Fibroblast of the aortic adventitia (primary cell): Measurements from ENCODE around the gene MOV10L1. TPM values are rescaled to one million over a fixed set of nuclear protein-coding genes. Genes with fewer than 3 reads are reported as not detected.

Experiments
- DNase-seq: peaks from one replicate; pipeline ENCODE4 v3.0.0-alpha.2; 2010; ENCODE audit warnings: low read depth
- H3K4me3 ChIP-seq: 2 replicates; pipeline ENCODE4 v1.5.1; 2011; ENCODE audit warnings: low read depth, mild to moderate bottlenecking, control low read depth, low read length, moderate library complexity
- CTCF ChIP-seq: IDR thresholded peaks from 2 replicates; pipeline ENCODE4 v1.5.1; 2011; ENCODE audit warnings: mild to moderate bottlenecking, low read length, control low read depth, inconsistent platforms; ENCODE audit not compliant: insufficient read depth
- total RNA-seq: library from RNA; depleted of rRNA; stranded (reverse); fragments of >200 nt; gene quantifications from 2 replicates; pipeline ENCODE4 v1.2.3, GENCODE V29; 2012; ENCODE audit warnings: low replicate concordance

MOV10L1 gene
- total RNA-seq, 1 donor, result 5.1 TPM

- no peak overlapping the region for H3K4me3 ChIP-seq
- no peak for TF ChIP-seq CTCF
- no peak for DNase-seq
Measured at GRCh38 chr22:50174382-50175190, 84.8 kb downstream of the MOV10L1 start.

GRCh38 chr22:50175191-50175461, 85.3 kb downstream of the MOV10L1 start:
- no peak for TF ChIP-seq CTCF
- DNase-seq, result no peak
- H3K4me3 ChIP-seq, result no peak overlapping the region

- TF ChIP-seq CTCF, result no peak
- no peak for DNase-seq
- H3K4me3 ChIP-seq, result no peak overlapping the region
Measured at GRCh38 chr22:50175921-50176849, 86.4 kb downstream of the MOV10L1 start.

GRCh38 chr22:50176850-50177536, 87.2 kb downstream of the MOV10L1 start:
- no peak overlapping the region for H3K4me3 ChIP-seq
- DNase-seq, result no peak
- TF ChIP-seq CTCF, result no peak

- no peak overlapping the region for H3K4me3 ChIP-seq
- no peak for DNase-seq
- no peak for TF ChIP-seq CTCF
Measured at GRCh38 chr22:50177537-50178470, 88.0 kb downstream of the MOV10L1 start.

GRCh38 chr22:50178471-50178864, 88.7 kb downstream of the MOV10L1 start:
- DNase-seq, result no peak
- no peak overlapping the region for H3K4me3 ChIP-seq
- no peak for TF ChIP-seq CTCF
